ENCODE data around the gene CRYBA4. TPM values are rescaled to one million over a fixed set of nuclear protein-coding genes. Genes with fewer than 3 reads are reported as not detected.

The CRYBA4 gene
- not detected in 5 replicates for total RNA-seq (2022; extraction: Qiagen RNA extraction)

GRCh38 chr22:26621663-26622062 lies at the start of gene CRYBA4:
Gene CRYBA4, plus strand, starts transcription at chr22:26621963. Its CDS starts 634 bp downstream, at chr22:26622597.

GRCh38 chr22:26589845-26590736 lies 31.7 kb upstream of the CRYBA4 start, which contains the start of gene TPST2:
Gene TPST2, minus strand, starts transcription at chr22:26590132. Its CDS starts 48,502 bp downstream, at chr22:26541630.

GRCh38 chr22:26617271-26618199 lies 4.2 kb upstream of the CRYBA4 start, which contains the start of gene CRYBB1:
Gene CRYBB1, minus strand, starts transcription at chr22:26618027. Its CDS starts 1,708 bp downstream, at chr22:26616319.

GRCh38 chr22:26656891-26657851 lies 35.4 kb downstream of the CRYBA4 start, which contains the start of gene MIAT:
Gene MIAT, plus strand, starts transcription at chr22:26657588.

Other genes starting within 250 kb of the CRYBA4 start
- gene ASPHD2, start 192.7 kb upstream of the CRYBA4 start, total RNA-seq (2022; extraction: Qiagen RNA extraction), result 1.0 to 1.6 TPM (median 1.2 TPM) in 5 replicates
- 13.8 to 18.0 TPM (median 15.4 TPM) in 5 replicates for gene HPS4, start 138.2 kb upstream of the CRYBA4 start, total RNA-seq (2022; extraction: Qiagen RNA extraction)
- gene SRRD, start 138.1 kb upstream of the CRYBA4 start, total RNA-seq (2022; extraction: Qiagen RNA extraction), result 16.4 to 25.6 TPM (median 21.4 TPM) in 5 replicates
- 19.9 to 23.9 TPM (median 23.2 TPM) in 5 replicates for gene TFIP11, start 109.5 kb upstream of the CRYBA4 start, total RNA-seq (2022; extraction: Qiagen RNA extraction)
- 7.0 to 10.9 TPM (median 8.2 TPM) in 5 replicates for gene TPST2, start 31.8 kb upstream of the CRYBA4 start, total RNA-seq (2022; extraction: Qiagen RNA extraction)
- not detected in 5 replicates for gene CRYBB1, start 3.9 kb upstream of the CRYBA4 start, total RNA-seq (2022; extraction: Qiagen RNA extraction)
- gene MIAT, start 35.6 kb downstream of the CRYBA4 start, total RNA-seq (2022; extraction: Qiagen RNA extraction), result 0.15 to 0.25 TPM (median 0.23 TPM) in 5 replicates